Peyer's patch (tissue), 4 donors: Measurements from ENCODE around the gene LCA5L.

Experiments
- CTCF ChIP-seq, 6 experiments: fragments of 450-650 bp in 4 of 6; fragments of 200-600 bp in 2 of 6; sonication (generic) in 1 of 6; IDR thresholded peaks; one replicate each; pipeline ENCODE4 v1.5.1; 2017 to 2019; ENCODE audit warnings: antibody characterized with exemption in 6 of 6, mild to moderate bottlenecking in 3 of 6, moderate library complexity in 1 of 6
- POLR2A ChIP-seq, 2 donors: fragments of 450-650 bp; IDR thresholded peaks; one replicate each; pipeline ENCODE4 v1.5.1; 2017; ENCODE audit warnings: antibody characterized with exemption in 2 of 2, mild to moderate bottlenecking in 2 of 2, moderate library complexity in 2 of 2

- TF ChIP-seq CTCF (IDR thresholded peaks at IDR 0.05), result no peak
- no peak for TF ChIP-seq POLR2A (IDR thresholded peaks at IDR 0.05)
Observed at GRCh38 chr21:39452970-39453342, 7.4 kb upstream of the LCA5L start.
